Panc1 (cell line): ENCODE data around the gene ZC3H18. TPM values are rescaled to one million over a fixed set of nuclear protein-coding genes. Genes with fewer than 3 reads are reported as not detected.

ENCODE experiments used
- ATAC-seq: fragments of 200-7000 bp; cut with Tn5 transposase; 2 replicates; pipeline ENCODE4 v1.9.1; 2020; ENCODE audit warnings: mild to moderate bottlenecking, moderate library complexity
- BruUV-seq: library from RNA; stranded (reverse); fragments of 400-500 nt; replicated peaks from 2 replicates; lab custom pipeline; 2021; lab: Mats Ljungman, UMichigan
- CTCF ChIA-PET: fragments of 300-600 bp; sonication (Branson Sonifier 250); formaldehyde crosslinking; loops from one replicate; lab custom pipeline; 2022; ENCODE audit warnings: antibody characterized with exemption; lab: Charles Lee
- POLR2A ChIA-PET: fragments of 300-600 bp; sonication (Branson Sonifier 250); formaldehyde crosslinking; loops from one replicate; lab custom pipeline; 2022; ENCODE audit warnings: antibody characterized with exemption; lab: Charles Lee
- DNase-seq: peaks from one replicate; pipeline ENCODE4 v3.0.0-alpha.2; 2010; ENCODE audit warnings: low read depth, low spot score
- H3K27ac ChIP-seq: 2 replicates; pipeline ENCODE4 v1.5.1; 2011; ENCODE audit warnings: mild to moderate bottlenecking, low read length, inconsistent platforms
- H3K27me3 ChIP-seq: fragments of 200-500 bp; sonication (Bioruptor generic); 2 replicates; pipeline ENCODE4 v1.6.0; 2014; ENCODE audit warnings: low read length, inconsistent platforms; ENCODE audit not compliant: control insufficient read depth, insufficient read depth
- H3K36me3 ChIP-seq: fragments of 200-500 bp; sonication (Bioruptor generic); 2 replicates; pipeline ENCODE4 v1.5.1; 2014; ENCODE audit warnings: inconsistent platforms, mild to moderate bottlenecking, low read length, moderate library complexity; ENCODE audit not compliant: control insufficient read depth, insufficient read depth
- H3K4me1 ChIP-seq: 2 replicates; pipeline ENCODE4 v1.5.1; 2011; ENCODE audit warnings: inconsistent platforms, mild to moderate bottlenecking, low read length, moderate library complexity; ENCODE audit not compliant: control insufficient read depth, insufficient read depth
- H3K4me3 ChIP-seq, 2 experiments: 2 replicates each; pipeline ENCODE4 v1.5.1; 2011 to 2012; ENCODE audit warnings: low read depth in 2 of 2, low read length in 2 of 2, mild to moderate bottlenecking in 2 of 2, inconsistent platforms in 1 of 2, moderate library complexity in 1 of 2
- H3K9me3 ChIP-seq: fragments of 200-500 bp; sonication (Bioruptor generic); 2 replicates; pipeline ENCODE4 v1.5.1; 2014; ENCODE audit warnings: low read depth, mild to moderate bottlenecking, inconsistent platforms, low read length, moderate library complexity; ENCODE audit not compliant: control insufficient read depth, insufficient read depth
- CTCF ChIP-seq: fragments of 450-650 bp; IDR thresholded peaks from 2 replicates; pipeline ENCODE4 v1.5.1; 2017; ENCODE audit warnings: mild to moderate bottlenecking
- POLR2AphosphoS5 ChIP-seq: IDR thresholded peaks from 2 replicates; pipeline ENCODE4 v1.6.1; 2012; ENCODE audit warnings: mild to moderate bottlenecking, low read depth, low read length, moderate library complexity
- REST ChIP-seq, 2 experiments: IDR thresholded peaks; 2 replicates each; pipeline ENCODE4 v1.6.1; 2011 to 2012; ENCODE audit warnings: low read depth in 2 of 2, control low read depth in 1 of 2, low read length in 1 of 2, mild to moderate bottlenecking in 1 of 2, moderate library complexity in 1 of 2; ENCODE audit not compliant: insufficient read depth in 1 of 2
- SIN3A ChIP-seq: IDR thresholded peaks from 2 replicates; pipeline ENCODE4 v1.6.1; 2012; ENCODE audit warnings: low read depth, mild to moderate bottlenecking, low read length, moderate library complexity, borderline replicate concordance; ENCODE audit not compliant: insufficient read depth
- TCF7L2 ChIP-seq: IDR thresholded peaks from 2 replicates; pipeline ENCODE4 v1.6.1; 2011; ENCODE audit warnings: mild to moderate bottlenecking, low read depth, low read length, inconsistent platforms
- in situ Hi-C: cut with HindIII; loops from 2 replicates; pipeline ENCODE4 v1.10.0; 2016; ENCODE audit warnings: low sequenced_read_pairs, low pct_unique_long_range_greater_than_20kb
- intact Hi-C: fragments of 100-400 bp; cut with micrococcal nuclease; formaldehyde crosslinking; loops from one replicate; pipeline ENCODE4 v1.10.0; 2022; ENCODE audit not compliant: unreplicated experiment
- total RNA-seq: library from RNA; stranded (reverse); gene quantifications from one replicate; pipeline ENCODE4 v1.2.1, GENCODE V29; 2021; ENCODE audit not compliant: unreplicated experiment

The ZC3H18 gene
- total RNA-seq, 1 experiment from 2014 or later = 45.9 TPM

DNA sequence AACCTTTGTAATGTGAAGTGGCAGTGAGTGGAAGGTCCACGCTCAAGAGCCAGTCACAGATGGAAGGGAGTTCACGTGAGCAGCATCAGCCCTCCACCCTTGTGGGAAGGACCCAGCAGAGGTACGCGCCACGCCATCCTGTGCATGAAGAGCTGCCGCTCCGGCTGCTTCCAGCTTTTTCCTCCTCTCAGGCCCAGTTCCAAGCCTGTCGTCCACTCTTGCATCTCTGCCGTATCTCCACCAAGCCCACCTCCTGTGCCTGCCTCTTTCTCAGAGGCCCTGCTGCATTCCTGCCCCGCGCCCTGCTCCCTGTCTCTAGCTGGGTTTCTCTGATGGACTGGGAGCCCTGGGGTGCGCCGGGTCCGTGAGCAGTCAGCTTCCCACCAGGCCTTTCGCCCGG lies 10.2 kb downstream of the ZC3H18 start:
- ChIA-PET CTCF (no interaction called here), POLR2A (interaction anchor here (0.6 kb wide), 1 partner anchor 10 kb away, joined by 3 read pairs; the partner anchor contains the start of gene ZC3H18)
- ATAC-seq (no peak), DNase-seq (no peak)
- Histone ChIP-seq H3K27ac (no peak overlapping the region), H3K9me3 (no peaks in the 10 kb centered on the region), H3K36me3 (no peaks in the 10 kb centered on the region), H3K4me1 (no peaks in the 10 kb centered on the region), H3K27me3 (no peaks in the 10 kb centered on the region), H3K4me3 (no peak overlapping the region)
- in situ Hi-C loops = no loop called here
- TF ChIP-seq TCF7L2 (no peak), SIN3A (no peak), POLR2AphosphoS5 (no peak), CTCF (no peak), REST (IDR thresholded peaks at IDR 0.05; ENCODE audit: insufficient read depth in 1 of 2, low read depth in 2 of 2, low read length in 1 of 2) (no peak)
- intact Hi-C loops = no loop called here
- BruUV-seq = no TSS peak

GRCh38 chr16:88581033-88581432 lies 10.8 kb downstream of the ZC3H18 start:
- H3K27ac ChIP-seq = no peak overlapping the region
- BruUV-seq = no TSS peak
- no peaks in the 10 kb centered on the region for H3K4me1 ChIP-seq
- ChIA-PET POLR2A (no interaction called here), CTCF (no interaction called here)
- H3K4me3 ChIP-seq = no peak overlapping the region
- TF ChIP-seq SIN3A (no peak), REST (IDR thresholded peaks at IDR 0.05; ENCODE audit: insufficient read depth in 1 of 2, low read depth in 2 of 2, low read length in 1 of 2) (no peak), CTCF (no peak), TCF7L2 (no peak), POLR2AphosphoS5 (no peak)
- no peaks in the 10 kb centered on the region for H3K36me3 ChIP-seq
- DNase-seq = no peak
- in situ Hi-C loops = no loop called here
- no peak for ATAC-seq
- H3K9me3 ChIP-seq = no peaks in the 10 kb centered on the region
- no peaks in the 10 kb centered on the region for H3K27me3 ChIP-seq
- intact Hi-C loops = no loop called here
